ENCODE results near the gene SOBP. TPM values are rescaled to one million over a fixed set of nuclear protein-coding genes. Genes with fewer than 3 reads are reported as not detected.

Gene SOBP
- total RNA-seq, 2 experiments from 2014 or later = 0.05 to 0.17 TPM

- H3K27me3 ChIP-seq (ENCODE audit: control insufficient read depth in 1 of 2, insufficient read depth in 2 of 2, low read length in 2 of 2) = peaks cover 0 to 12% of the 10 kb centered on the region in 2 experiments
- H3K9me3 ChIP-seq (ENCODE audit: control insufficient read depth in 1 of 2, insufficient read depth in 1 of 2, low read length in 2 of 2) = no peaks in the 10 kb centered on the region
- ChIA-PET CTCF (no interaction called here), POLR2A (no interaction called here)
- no peak overlapping the region for H3K27ac ChIP-seq (ENCODE audit: low read depth in 1 of 2, low read length in 2 of 2)
- no peaks in the 10 kb centered on the region for H3K4me1 Mint-ChIP-seq (ENCODE audit: low read depth)
- no peaks in the 10 kb centered on the region for H3K36me3 Mint-ChIP-seq (ENCODE audit: low read depth)
- H3K4me3 Mint-ChIP-seq = no peak overlapping the region
- no peaks in the 10 kb centered on the region for H3K4me1 ChIP-seq (ENCODE audit: insufficient read depth, low read length)
- H3K27ac Mint-ChIP-seq = no peak overlapping the region
- intact Hi-C loops (cut with DNase I, micrococcal nuclease) = no loop called here
- no peaks in the 10 kb centered on the region for H3K9me3 Mint-ChIP-seq
- H3K27me3 Mint-ChIP-seq = peaks cover 40% of the 10 kb centered on the region
- H3K4me3 ChIP-seq (ENCODE audit: low read length) = no peak overlapping the region
- ATAC-seq (ENCODE audit: poor library complexity) = no peak
- no peak for TF ChIP-seq CTCF (IDR thresholded peaks at IDR 0.05)
- no peaks in the 10 kb centered on the region for H3K36me3 ChIP-seq (ENCODE audit: insufficient read depth, low read length)
- DNase-seq = no peak
Observed at GRCh38 chr6:107538856-107539387, 49.0 kb downstream of the SOBP start.

DNA sequence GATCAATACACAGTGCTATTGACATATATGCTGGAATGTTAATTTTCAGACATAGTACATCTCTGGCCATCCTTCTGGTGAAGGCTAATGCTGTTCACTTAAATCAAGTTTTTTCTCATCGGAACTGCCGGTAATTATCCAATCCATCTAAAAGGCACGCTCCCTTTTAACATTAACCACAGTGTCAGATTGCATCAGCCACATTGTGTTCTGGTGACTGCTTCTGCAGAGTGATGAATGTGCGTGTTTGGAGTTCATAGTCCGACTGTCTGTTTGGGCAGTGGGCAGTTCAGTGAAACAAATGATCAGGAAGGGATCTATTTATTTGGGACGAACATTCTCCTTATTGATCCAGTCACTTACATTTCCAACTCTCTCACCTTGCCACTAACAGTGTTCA lies 49.5 kb downstream of the SOBP start:
- ChIA-PET CTCF (no interaction called here), POLR2A (no interaction called here)
- no peak overlapping the region for H3K27ac Mint-ChIP-seq
- DNase-seq (no peak), ATAC-seq (ENCODE audit: poor library complexity) (no peak)
- no peak for TF ChIP-seq CTCF (IDR thresholded peaks at IDR 0.05)
- Histone ChIP-seq H3K27ac (ENCODE audit: low read depth in 1 of 2, low read length in 2 of 2) (no peak overlapping the region), H3K27me3 (ENCODE audit: control insufficient read depth in 1 of 2, insufficient read depth in 2 of 2, low read length in 2 of 2) (peaks cover 0 to 12% of the 10 kb centered on the region in 2 experiments), H3K36me3 (ENCODE audit: insufficient read depth, low read length) (no peaks in the 10 kb centered on the region), H3K4me3 (ENCODE audit: low read length) (no peak overlapping the region), H3K4me1 (ENCODE audit: insufficient read depth, low read length) (no peaks in the 10 kb centered on the region), H3K9me3 (ENCODE audit: control insufficient read depth in 1 of 2, insufficient read depth in 1 of 2, low read length in 2 of 2) (no peaks in the 10 kb centered on the region)
- peaks cover 45% of the 10 kb centered on the region for H3K27me3 Mint-ChIP-seq
- no peaks in the 10 kb centered on the region for H3K9me3 Mint-ChIP-seq
- H3K36me3 Mint-ChIP-seq (ENCODE audit: low read depth) = no peaks in the 10 kb centered on the region
- H3K4me1 Mint-ChIP-seq (ENCODE audit: low read depth) = no peaks in the 10 kb centered on the region
- H3K4me3 Mint-ChIP-seq = no peak overlapping the region
- intact Hi-C loops (cut with DNase I, micrococcal nuclease) = no loop called here

DNA sequence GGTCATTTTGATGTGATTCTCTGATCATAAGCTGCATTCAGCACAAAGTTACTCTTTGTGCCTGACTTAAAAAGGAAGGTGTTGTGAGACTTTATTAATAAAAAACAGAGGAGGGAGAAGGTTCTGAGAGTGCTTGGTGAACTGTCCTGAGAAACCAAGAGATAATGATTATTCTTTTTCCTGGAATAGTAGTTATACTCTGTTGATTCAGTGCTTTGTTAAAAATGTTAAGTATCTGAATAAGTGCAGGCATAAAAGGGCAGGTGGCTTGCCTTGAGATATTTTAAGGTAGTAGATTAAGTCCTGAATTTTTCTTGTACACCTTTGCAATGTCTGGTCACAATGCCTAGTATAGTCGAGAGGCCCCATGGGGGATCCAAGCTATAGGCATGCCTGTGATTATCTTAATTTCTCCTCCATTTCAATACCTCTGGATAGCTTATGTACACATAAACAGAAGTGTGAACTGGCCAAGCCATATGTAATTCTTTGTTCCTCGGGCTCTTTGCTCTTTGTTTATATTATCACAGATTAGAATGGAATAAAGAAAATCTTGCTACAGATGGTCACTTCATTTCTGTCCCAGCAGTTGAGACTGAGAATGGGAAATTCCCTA lies 50.0 kb downstream of the SOBP start:
- DNase-seq (no peak), ATAC-seq (ENCODE audit: poor library complexity) (no peak)
- no peaks in the 10 kb centered on the region for H3K9me3 ChIP-seq (ENCODE audit: control insufficient read depth in 1 of 2, insufficient read depth in 1 of 2, low read length in 2 of 2)
- H3K27me3 ChIP-seq (ENCODE audit: control insufficient read depth in 1 of 2, insufficient read depth in 2 of 2, low read length in 2 of 2) = peaks cover 0 to 12% of the 10 kb centered on the region in 2 experiments
- no peaks in the 10 kb centered on the region for H3K9me3 Mint-ChIP-seq
- no peaks in the 10 kb centered on the region for H3K4me1 ChIP-seq (ENCODE audit: insufficient read depth, low read length)
- no peak overlapping the region for H3K27ac Mint-ChIP-seq
- no peaks in the 10 kb centered on the region for H3K36me3 ChIP-seq (ENCODE audit: insufficient read depth, low read length)
- peaks cover 51% of the 10 kb centered on the region for H3K27me3 Mint-ChIP-seq
- no peaks in the 10 kb centered on the region for H3K36me3 Mint-ChIP-seq (ENCODE audit: low read depth)
- H3K4me3 ChIP-seq (ENCODE audit: low read length) = no peak overlapping the region
- no peak overlapping the region for H3K27ac ChIP-seq (ENCODE audit: low read depth in 1 of 2, low read length in 2 of 2)
- no peak overlapping the region for H3K4me3 Mint-ChIP-seq
- POLR2A ChIA-PET = no interaction called here
- CTCF ChIA-PET = no interaction called here
- no peaks in the 10 kb centered on the region for H3K4me1 Mint-ChIP-seq (ENCODE audit: low read depth)
- intact Hi-C loops (cut with DNase I, micrococcal nuclease) = no loop called here
- no peak for TF ChIP-seq CTCF (IDR thresholded peaks at IDR 0.05)
